Ishikawa (cell line): ENCODE results near the gene DGLUCY.

Source experiments
- CEBPB ChIP-seq: IDR thresholded peaks from 2 replicates; pipeline ENCODE4 v1.6.1; 2012
- CREB1 ChIP-seq: IDR thresholded peaks from 2 replicates; pipeline ENCODE4 v1.6.1; 2012; ENCODE audit warnings: low read depth
- EGR1 ChIP-seq: IDR thresholded peaks from 2 replicates; pipeline ENCODE4 v1.6.1; 2012
- EP300 ChIP-seq: IDR thresholded peaks from 2 replicates; pipeline ENCODE4 v1.6.1; 2012; ENCODE audit warnings: borderline replicate concordance
- FOXM1 ChIP-seq: IDR thresholded peaks from 2 replicates; pipeline ENCODE4 v1.6.1; 2012; ENCODE audit warnings: low read depth, borderline replicate concordance
- MAX ChIP-seq: IDR thresholded peaks from 2 replicates; pipeline ENCODE4 v1.6.1; 2012
- NFIC ChIP-seq: IDR thresholded peaks from 2 replicates; pipeline ENCODE4 v1.6.1; 2012
- RAD21 ChIP-seq: IDR thresholded peaks from 2 replicates; pipeline ENCODE4 v1.6.1; 2012; ENCODE audit warnings: low read depth
- REST ChIP-seq: IDR thresholded peaks from 2 replicates; pipeline ENCODE4 v1.6.1; 2012; ENCODE audit warnings: low read depth, mild to moderate bottlenecking
- TAF1 ChIP-seq: IDR thresholded peaks from 2 replicates; pipeline ENCODE4 v1.6.1; 2012; ENCODE audit warnings: low read depth, mild to moderate bottlenecking
- TCF12 ChIP-seq: IDR thresholded peaks from 2 replicates; pipeline ENCODE4 v1.6.1; 2012; ENCODE audit warnings: low read depth
- TEAD4 ChIP-seq: IDR thresholded peaks from 2 replicates; pipeline ENCODE4 v1.6.1; 2012
- YY1 ChIP-seq: IDR thresholded peaks from 2 replicates; pipeline ENCODE4 v1.6.1; 2012; ENCODE audit warnings: low read depth
- ZBTB7A ChIP-seq: IDR thresholded peaks from 2 replicates; pipeline ENCODE4 v1.6.1; 2012; ENCODE audit warnings: low read depth
- TF ChIP-seq, protein P1 (sequence below): IDR thresholded peaks from 2 replicates; pipeline ENCODE4 v1.6.1; 2012

Gene DGLUCY

GRCh38 chr14:91204657-91205056 is 90.8 kb downstream of the DGLUCY start:
- TF ChIP-seq CREB1 = no peak
- TF ChIP-seq TEAD4 = no peak
- TF ChIP-seq RAD21 = no peak
- TF ChIP-seq, protein P1, sequence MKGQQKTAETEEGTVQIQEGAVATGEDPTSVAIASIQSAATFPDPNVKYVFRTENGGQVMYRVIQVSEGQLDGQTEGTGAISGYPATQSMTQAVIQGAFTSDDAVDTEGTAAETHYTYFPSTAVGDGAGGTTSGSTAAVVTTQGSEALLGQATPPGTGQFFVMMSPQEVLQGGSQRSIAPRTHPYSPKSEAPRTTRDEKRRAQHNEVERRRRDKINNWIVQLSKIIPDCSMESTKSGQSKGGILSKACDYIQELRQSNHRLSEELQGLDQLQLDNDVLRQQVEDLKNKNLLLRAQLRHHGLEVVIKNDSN = no peak
- TF ChIP-seq NFIC = no peak
- no peak for TF ChIP-seq FOXM1
- TF ChIP-seq YY1 = no peak
- no peak for TF ChIP-seq EP300
- no peak for TF ChIP-seq MAX

- TF ChIP-seq ZBTB7A (no peak), FOXM1 (no peak), EGR1 (no peak)
- TF ChIP-seq, protein P1 = no peak
Measured at GRCh38 chr14:91205459-91205858, 91.6 kb downstream of the DGLUCY start.

- TF ChIP-seq, protein P1 = no peak
- TF ChIP-seq NFIC (no peak), RAD21 (no peak), CREB1 (no peak)
Measured at GRCh38 chr14:91207008-91207407, 93.1 kb downstream of the DGLUCY start.

DNA sequence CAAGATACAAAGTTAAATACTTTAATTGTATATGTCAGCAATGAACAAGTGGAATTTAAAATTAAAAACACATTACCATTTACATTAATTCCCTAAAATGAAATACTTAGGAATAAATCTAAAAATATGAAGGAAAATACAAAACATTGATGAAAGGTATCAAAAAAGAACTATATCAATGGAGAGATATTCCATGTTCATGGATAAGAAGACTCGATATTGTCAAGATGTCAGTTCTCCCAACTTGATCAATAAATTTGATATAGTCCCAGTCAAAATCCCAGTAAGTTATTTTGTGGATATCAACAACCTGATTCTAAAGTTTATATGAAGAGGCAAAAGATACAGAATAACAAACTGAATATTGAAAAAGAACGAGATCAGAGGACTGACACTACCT is 97.1 kb downstream of the DGLUCY start:
- TF ChIP-seq CREB1 (no peak), TEAD4 (no peak), EP300 (no peak), NFIC (no peak)

GRCh38 chr14:91214306-91214705 is 100.4 kb downstream of the DGLUCY start:
- TF ChIP-seq MAX (no peak), YY1 (no peak), TAF1 (no peak), TCF12 (no peak), EGR1 (no peak), NFIC (no peak), CREB1 (no peak), TEAD4 (no peak), CEBPB (no peak), RAD21 (no peak), EP300 (no peak), ZBTB7A (no peak), FOXM1 (no peak), REST (no peak)
- TF ChIP-seq, protein P1 = no peak

DNA sequence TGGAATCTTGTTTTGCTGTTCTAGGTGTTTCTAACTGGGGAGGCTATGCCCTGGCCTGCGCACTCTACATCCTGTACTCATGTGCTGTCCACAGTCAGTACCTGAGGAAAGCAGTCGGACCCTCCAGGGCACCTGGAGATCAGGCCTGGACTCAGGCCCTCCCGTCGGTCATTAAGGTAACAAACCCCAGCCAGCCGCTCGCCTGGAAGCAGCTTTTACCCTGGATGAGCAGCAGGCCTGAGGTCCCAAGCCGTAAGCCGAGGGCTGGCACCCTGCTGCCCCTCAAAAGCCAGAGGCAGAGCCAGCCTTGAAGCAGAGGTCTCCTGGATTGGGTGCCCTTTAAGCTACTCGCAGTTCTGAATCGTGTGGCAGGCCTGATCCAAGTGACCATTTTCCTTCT is 101.5 kb downstream of the DGLUCY start:
- TF ChIP-seq TCF12 = no peak
- TF ChIP-seq RAD21 = no peak
- TF ChIP-seq CREB1 = no peak
- no peak for TF ChIP-seq MAX
- no peak for TF ChIP-seq ZBTB7A
- TF ChIP-seq EGR1 = no peak
- no peak for TF ChIP-seq FOXM1
- TF ChIP-seq REST = no peak
- TF ChIP-seq YY1 = no peak
- no peak for TF ChIP-seq EP300
- TF ChIP-seq, protein P1 = no peak
- TF ChIP-seq TAF1 = no peak
- TF ChIP-seq TEAD4 = no peak
- TF ChIP-seq CEBPB = no peak
- TF ChIP-seq NFIC = no peak
